SJCRH30 (cell line): ENCODE data around the gene NCOA7. TPM values are rescaled to one million over a fixed set of nuclear protein-coding genes. Genes with fewer than 3 reads are reported as not detected.
"Not testable (repeated sequence)": the region's sequence is repeated elsewhere in the genome, so short reads cannot be mapped to it uniquely, and the experiment has no call there.

ENCODE experiments used
- DNase-seq, 2 experiments: peaks; one replicate each; pipeline ENCODE4 v3.0.0-alpha.2; 2015 to 2020
- H3K27ac ChIP-seq: fragments of 250-450 bp; sonication (Bioruptor Pico); 2 replicates; pipeline ENCODE4 v1.5.1; 2020; ENCODE audit warnings: mild to moderate bottlenecking, moderate library complexity
- H3K27me3 ChIP-seq: fragments of 250-450 bp; sonication (Bioruptor Pico); 2 replicates; pipeline ENCODE4 v1.5.1; 2020; ENCODE audit warnings: mild to moderate bottlenecking, moderate library complexity
- H3K36me3 ChIP-seq: fragments of 250-450 bp; sonication (Bioruptor Pico); 2 replicates; pipeline ENCODE4 v1.5.1; 2020; ENCODE audit warnings: mild to moderate bottlenecking, moderate library complexity
- H3K4me1 ChIP-seq: fragments of 250-450 bp; sonication (Bioruptor Pico); 2 replicates; pipeline ENCODE4 v1.5.1; 2020; ENCODE audit warnings: mild to moderate bottlenecking, moderate library complexity
- H3K4me3 ChIP-seq: fragments of 250-450 bp; sonication (Bioruptor Pico); 2 replicates; pipeline ENCODE4 v1.5.1; 2020; ENCODE audit warnings: mild to moderate bottlenecking, moderate library complexity
- H3K9me3 ChIP-seq: fragments of 250-450 bp; sonication (Bioruptor Pico); replicated peaks from 2 replicates; pipeline ENCODE4 v1.5.1; 2020; ENCODE audit warnings: mild to moderate bottlenecking, moderate library complexity
- total RNA-seq: library from RNA; depleted of rRNA; stranded (reverse); fragments of >200 nt; shearing (Covaris generic); gene quantifications from 2 replicates; pipeline ENCODE4 v1.2.3, GENCODE V29; 2014

Gene NCOA7
- total RNA-seq, 1 experiment from 2014 or later = 4.1 TPM

- Histone ChIP-seq H3K36me3 (no peaks in the 10 kb centered on the region), H3K4me1 (no peaks in the 10 kb centered on the region)
- no peak for DNase-seq
These were observed 109.0 kb downstream of the NCOA7 start for GRCh38 chr6:125899726-125900182.

GRCh38 chr6:125904871-125905270, 114.1 kb downstream of the NCOA7 start:
- no peaks in the 10 kb centered on the region for H3K36me3 ChIP-seq
- peaks cover 3% of the 10 kb centered on the region; the same call in 1 of the 2 replicates for H3K9me3 ChIP-seq
- no peak overlapping the region for H3K27ac ChIP-seq
- H3K4me1 ChIP-seq = no peaks in the 10 kb centered on the region
- H3K4me3 ChIP-seq = no peak overlapping the region
- no peak for DNase-seq
- no peaks in the 10 kb centered on the region for H3K27me3 ChIP-seq

More at GRCh38 chr6:125899726-125900182, 109.0 kb downstream of the NCOA7 start:
- Histone ChIP-seq H3K27ac (no peak overlapping the region), H3K9me3 (peaks cover 3% of the 10 kb centered on the region; the same call in 1 of the 2 replicates), H3K4me3 (no peak overlapping the region), H3K27me3 (no peaks in the 10 kb centered on the region)

GRCh38 chr6:125906158-125906998, 115.6 kb downstream of the NCOA7 start:
- H3K36me3 ChIP-seq = no peaks in the 10 kb centered on the region
- no peak overlapping the region for H3K27ac ChIP-seq
- DNase-seq = peak; percentile 27 to 46
- no peak overlapping the region for H3K4me3 ChIP-seq
- H3K4me1 ChIP-seq = peaks cover 14% of the 10 kb centered on the region
- peaks cover 3% of the 10 kb centered on the region; the same call in 1 of the 2 replicates for H3K9me3 ChIP-seq
- H3K27me3 ChIP-seq = no peaks in the 10 kb centered on the region

GRCh38 chr6:125910527-125910926, 119.8 kb downstream of the NCOA7 start:
- Histone ChIP-seq H3K4me1 (peaks cover 50% of the 10 kb centered on the region), H3K27ac (peak overlapping the region; percentile 32), H3K4me3 (no peak overlapping the region), H3K27me3 (no peaks in the 10 kb centered on the region), H3K36me3 (no peaks in the 10 kb centered on the region), H3K9me3 (no peaks in the 10 kb centered on the region)
- no peak for DNase-seq

- H3K9me3 ChIP-seq, H3K36me3 ChIP-seq, H3K4me3 ChIP-seq, H3K27me3 ChIP-seq: not testable (repeated sequence)
- H3K27ac ChIP-seq = peak overlapping the region; percentile 32
- peaks cover 50% of the 10 kb centered on the region for H3K4me1 ChIP-seq
- peak; percentile 33 to 54 for DNase-seq
These were observed 120.3 kb downstream of the NCOA7 start for GRCh38 chr6:125911051-125911451.

GRCh38 chr6:125912430-125912829, 121.7 kb downstream of the NCOA7 start:
- not testable (repeated sequence) for H3K9me3 ChIP-seq, H3K4me3 ChIP-seq, H3K27me3 ChIP-seq, H3K36me3 ChIP-seq
- DNase-seq = peak; percentile 16 to 35
- Histone ChIP-seq H3K27ac (peak overlapping the region; percentile 32; the same call in 1 of the 2 replicates), H3K4me1 (peaks cover 50% of the 10 kb centered on the region)

GRCh38 chr6:125913145-125913544, 122.4 kb downstream of the NCOA7 start:
- no peak overlapping the region; the same call in 1 of the 2 replicates for H3K27ac ChIP-seq
- H3K27me3 ChIP-seq = no peaks in the 10 kb centered on the region
- no peak for DNase-seq
- H3K9me3 ChIP-seq = no peaks in the 10 kb centered on the region
- no peak overlapping the region for H3K4me3 ChIP-seq
- no peaks in the 10 kb centered on the region for H3K36me3 ChIP-seq
- peaks cover 50% of the 10 kb centered on the region for H3K4me1 ChIP-seq

- Histone ChIP-seq H3K36me3 (no peaks in the 10 kb centered on the region), H3K27ac (no peak overlapping the region; the same call in 1 of the 2 replicates), H3K4me1 (peaks cover 50% of the 10 kb centered on the region), H3K4me3 (no peak overlapping the region), H3K9me3 (no peaks in the 10 kb centered on the region), H3K27me3 (no peaks in the 10 kb centered on the region)
- peak; percentile 28 to 69 for DNase-seq
These were observed 123.1 kb downstream of the NCOA7 start for GRCh38 chr6:125913864-125914351.

- Histone ChIP-seq H3K4me1 (peaks cover 27% of the 10 kb centered on the region), H3K27me3 (no peaks in the 10 kb centered on the region), H3K9me3 (no peaks in the 10 kb centered on the region), H3K4me3 (no peak overlapping the region), H3K27ac (no peak overlapping the region), H3K36me3 (no peaks in the 10 kb centered on the region)
- no peak for DNase-seq
These were observed 127.5 kb downstream of the NCOA7 start for GRCh38 chr6:125918230-125918629.

- Histone ChIP-seq H3K27me3 (no peaks in the 10 kb centered on the region), H3K4me1 (peaks cover 20% of the 10 kb centered on the region), H3K36me3 (no peaks in the 10 kb centered on the region), H3K27ac (no peak overlapping the region), H3K4me3 (peak overlapping the region; percentile 4; the same call in 1 of the 2 replicates), H3K9me3 (no peaks in the 10 kb centered on the region)
- DNase-seq = peak in 1 of 2 experiments; percentile 58
These were observed 128.2 kb downstream of the NCOA7 start for GRCh38 chr6:125918681-125919566.

- Histone ChIP-seq H3K4me1 (peaks cover 13% of the 10 kb centered on the region), H3K36me3 (no peaks in the 10 kb centered on the region), H3K27ac (no peak overlapping the region), H3K9me3 (no peaks in the 10 kb centered on the region), H3K27me3 (no peaks in the 10 kb centered on the region), H3K4me3 (no peak overlapping the region)
- no peak for DNase-seq
These were observed 128.9 kb downstream of the NCOA7 start for GRCh38 chr6:125919618-125920017.

GRCh38 chr6:125922322-125922860, 131.6 kb downstream of the NCOA7 start:
- DNase-seq = no peak
- H3K9me3 ChIP-seq = no peaks in the 10 kb centered on the region
- no peak overlapping the region for H3K27ac ChIP-seq
- peaks cover 6% of the 10 kb centered on the region for H3K4me1 ChIP-seq
- H3K27me3 ChIP-seq = no peaks in the 10 kb centered on the region
- H3K36me3 ChIP-seq = no peaks in the 10 kb centered on the region
- no peak overlapping the region for H3K4me3 ChIP-seq

- Histone ChIP-seq H3K27ac (no peak overlapping the region), H3K9me3 (no peaks in the 10 kb centered on the region), H3K27me3 (no peaks in the 10 kb centered on the region), H3K4me1 (peaks cover 6% of the 10 kb centered on the region), H3K4me3 (no peak overlapping the region), H3K36me3 (no peaks in the 10 kb centered on the region)
- DNase-seq = no peak
These were observed 132.7 kb downstream of the NCOA7 start for GRCh38 chr6:125923366-125923877.

GRCh38 chr6:125924169-125924568, 133.4 kb downstream of the NCOA7 start:
- Histone ChIP-seq H3K9me3 (no peaks in the 10 kb centered on the region), H3K36me3 (no peaks in the 10 kb centered on the region), H3K4me3 (no peak overlapping the region), H3K27me3 (no peaks in the 10 kb centered on the region), H3K27ac (no peak overlapping the region), H3K4me1 (peaks cover 4% of the 10 kb centered on the region; the same call in 1 of the 2 replicates)
- DNase-seq = no peak
